SK-MEL-5 (cell line): Measurements from ENCODE around the gene SSBP3. TPM values are rescaled to one million over a fixed set of nuclear protein-coding genes. Genes with fewer than 3 reads are reported as not detected.

Experiments used
- DNase-seq: peaks from one replicate; pipeline ENCODE4 v3.0.0-alpha.2; 2016; ENCODE audit warnings: low read depth, low spot score
- in situ Hi-C: cut with HindIII; loops from 2 replicates; pipeline ENCODE4 v1.10.0; 2016; ENCODE audit warnings: low sequenced_read_pairs, high pct_unique_total_duplicates, low pct_unique_long_range_greater_than_20kb
- total RNA-seq: library from RNA; depleted of rRNA; stranded (reverse); fragments of >200 nt; shearing (Covaris generic); gene quantifications from 2 replicates; pipeline ENCODE4 v1.2.3, GENCODE V29; 2014

The SSBP3 gene
- total RNA-seq, 1 experiment from 2014 or later: 3.7 TPM

DNA sequence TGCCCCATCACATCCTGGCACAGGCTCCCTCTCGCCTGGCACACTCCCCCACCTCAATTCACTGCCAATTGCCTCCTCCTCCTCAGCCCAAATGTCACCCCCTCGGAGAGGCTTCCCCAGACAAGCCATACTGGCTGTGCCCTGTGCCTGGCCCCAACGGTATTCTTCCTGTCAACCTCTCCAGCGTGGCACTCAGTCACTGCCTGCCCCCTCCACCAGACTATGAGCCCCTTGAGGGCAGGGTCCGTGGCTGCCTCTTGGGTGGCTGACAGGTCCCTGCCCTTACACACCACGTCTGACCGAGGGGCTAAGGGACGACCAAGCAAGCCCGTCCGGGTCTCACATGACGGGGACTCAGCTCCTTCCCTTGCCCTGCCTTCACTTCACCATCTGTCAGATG is 131.3 kb downstream of the SSBP3 start:
- DNase-seq: no peak
- in situ Hi-C loops: no loop called here

- in situ Hi-C loops: no loop called here
- no peak for DNase-seq
These were observed 131.7 kb downstream of the SSBP3 start for GRCh38 chr1:54274448-54274847.

GRCh38 chr1:54273795-54274163 is 132.4 kb downstream of the SSBP3 start:
- peak; percentile 33 for DNase-seq
- in situ Hi-C loops: no loop called here

DNA sequence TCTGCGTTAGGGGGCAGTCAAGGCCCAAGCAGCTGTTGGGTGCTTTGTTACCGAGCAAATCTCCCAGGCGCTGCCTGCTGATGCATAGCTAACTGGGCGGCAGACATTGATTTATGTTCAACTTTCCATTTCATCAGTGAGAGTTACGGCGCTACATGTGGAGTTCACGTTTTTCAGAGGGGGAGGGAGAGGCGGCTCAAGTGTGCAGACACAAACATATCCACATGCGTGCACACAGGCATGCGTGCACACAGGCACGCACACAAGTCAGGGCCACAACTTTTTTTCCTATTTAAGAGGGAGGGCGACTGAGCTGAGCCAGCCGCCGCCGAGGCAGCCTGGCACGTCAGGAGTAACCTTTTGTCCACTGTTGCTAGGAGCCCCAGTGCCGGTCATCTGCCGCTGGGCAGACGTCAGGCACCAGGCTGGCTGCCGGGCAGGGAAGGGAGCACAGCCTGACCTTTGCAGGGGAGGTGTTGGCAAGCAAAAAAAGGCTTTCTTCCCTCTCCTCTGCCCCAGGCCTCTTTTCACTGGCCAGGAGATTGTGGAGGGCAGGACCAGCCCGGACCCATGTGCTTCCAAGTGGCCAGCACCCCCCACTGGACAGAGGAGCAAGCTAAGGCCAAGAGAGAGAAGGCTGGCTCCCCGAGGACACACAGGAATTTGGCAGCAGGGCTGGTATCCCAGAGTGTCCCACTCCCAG is 133.0 kb downstream of the SSBP3 start:
- in situ Hi-C loops: no loop called here
- DNase-seq: peak; percentile 90

DNA sequence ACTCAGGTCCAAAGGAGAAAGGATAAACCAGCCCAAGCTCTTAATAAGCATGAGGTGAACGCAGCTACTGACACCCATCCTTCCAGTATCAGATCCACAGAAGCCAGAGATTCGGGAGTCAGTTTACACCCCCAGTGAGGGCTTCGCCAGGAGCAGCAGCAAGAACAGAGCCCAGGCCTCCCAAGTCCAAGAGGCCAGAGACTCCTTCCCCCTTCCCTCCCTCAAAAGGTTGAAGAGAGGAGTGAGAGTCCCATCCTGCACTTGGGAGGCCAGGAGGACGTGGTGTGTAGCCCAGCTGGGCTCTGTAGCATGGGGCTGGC is 133.5 kb downstream of the SSBP3 start:
- no peak for DNase-seq
- in situ Hi-C loops: no loop called here

DNA sequence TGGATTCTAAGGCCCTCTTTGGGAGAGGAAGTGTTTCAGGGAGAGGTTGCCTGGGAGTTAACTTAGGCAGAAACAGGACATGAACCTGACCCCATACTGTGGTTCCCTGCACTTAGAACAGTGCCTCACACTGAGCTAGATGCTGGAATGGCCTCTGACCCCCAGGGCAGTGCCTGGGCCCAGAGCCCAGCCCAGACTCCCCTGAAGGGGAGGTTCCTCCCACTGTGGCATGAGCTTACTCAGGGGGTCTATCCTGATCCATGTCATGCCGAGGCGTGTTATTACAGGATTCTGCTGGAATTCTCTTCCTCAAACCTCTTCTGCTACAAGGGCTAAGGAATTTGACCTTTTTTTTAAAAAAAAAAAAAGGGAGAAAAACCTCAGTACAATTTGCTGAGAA is 134.1 kb downstream of the SSBP3 start:
- no peak for DNase-seq
- in situ Hi-C loops: no loop called here

GRCh38 chr1:54271341-54271740 is 134.9 kb downstream of the SSBP3 start:
- no peak for DNase-seq
- in situ Hi-C loops: no loop called here

DNA sequence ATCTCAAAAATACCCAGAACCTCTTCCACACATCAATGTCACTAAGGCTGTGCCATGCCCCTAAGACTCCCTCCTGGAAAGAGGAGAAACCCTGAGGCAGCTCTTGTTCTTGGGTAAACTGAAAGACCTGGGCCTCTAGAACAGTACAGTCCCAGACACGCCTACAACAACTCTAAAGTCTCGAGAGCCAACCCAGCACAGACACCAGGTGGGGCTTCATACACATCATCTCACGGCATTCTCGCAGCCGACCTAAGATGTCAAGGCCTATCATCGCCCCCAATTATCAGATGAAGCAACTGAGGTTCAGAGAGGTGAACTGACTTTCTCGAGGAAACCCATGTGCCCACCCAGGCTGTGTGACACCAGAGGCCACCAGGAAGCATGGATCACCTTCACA is 135.7 kb downstream of the SSBP3 start:
- DNase-seq: no peak
- in situ Hi-C loops: no loop called here

- in situ Hi-C loops: no loop called here
- no peak for DNase-seq
These were observed 137.4 kb downstream of the SSBP3 start for GRCh38 chr1:54268762-54269297.

GRCh38 chr1:54267815-54268761 is 138.1 kb downstream of the SSBP3 start:
- in situ Hi-C loops: no loop called here
- no peak for DNase-seq

DNA sequence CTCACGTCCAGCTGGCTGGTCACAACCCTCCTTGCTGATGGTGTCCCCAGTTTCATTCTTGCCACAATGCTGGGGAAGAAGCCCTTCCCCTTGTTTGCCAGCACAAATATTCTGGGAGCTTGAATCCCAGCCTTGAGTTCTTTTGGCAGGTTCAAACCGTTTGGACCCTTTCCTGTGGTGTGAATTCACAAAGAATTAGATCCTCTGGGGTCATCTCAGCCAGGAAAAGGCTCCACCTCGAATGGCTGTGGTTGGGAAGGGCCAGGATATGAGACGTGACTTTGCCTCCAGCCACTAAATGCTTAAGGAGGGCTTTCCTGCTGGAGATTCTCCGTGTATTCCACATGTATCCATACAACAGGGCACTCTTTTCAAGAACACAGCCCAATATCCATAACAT is 139.3 kb downstream of the SSBP3 start:
- no peak for DNase-seq
- in situ Hi-C loops: no loop called here

GRCh38 chr1:54266195-54266594 is 140.0 kb downstream of the SSBP3 start:
- DNase-seq: no peak
- in situ Hi-C loops: no loop called here

DNA sequence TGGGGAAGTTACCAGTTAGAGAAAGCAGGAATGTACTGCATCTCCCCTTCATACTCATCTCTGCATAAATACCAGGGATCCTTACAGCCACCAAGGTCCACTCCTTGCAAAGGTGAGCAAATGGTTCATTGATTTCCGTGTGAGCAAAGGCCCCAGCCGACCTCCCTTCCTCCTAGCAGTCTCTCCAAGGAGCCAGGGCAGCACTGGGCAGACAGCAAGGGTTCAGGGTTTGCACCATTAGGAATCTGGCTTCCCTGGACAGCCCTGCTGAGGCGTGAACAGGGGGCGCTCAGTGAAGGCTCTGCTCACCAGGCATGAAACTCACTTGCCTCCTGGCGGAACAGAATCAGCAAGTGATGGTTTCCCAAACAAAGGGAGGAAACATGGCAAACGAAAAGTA is 140.5 kb downstream of the SSBP3 start:
- in situ Hi-C loops: no loop called here
- no peak for DNase-seq

DNA sequence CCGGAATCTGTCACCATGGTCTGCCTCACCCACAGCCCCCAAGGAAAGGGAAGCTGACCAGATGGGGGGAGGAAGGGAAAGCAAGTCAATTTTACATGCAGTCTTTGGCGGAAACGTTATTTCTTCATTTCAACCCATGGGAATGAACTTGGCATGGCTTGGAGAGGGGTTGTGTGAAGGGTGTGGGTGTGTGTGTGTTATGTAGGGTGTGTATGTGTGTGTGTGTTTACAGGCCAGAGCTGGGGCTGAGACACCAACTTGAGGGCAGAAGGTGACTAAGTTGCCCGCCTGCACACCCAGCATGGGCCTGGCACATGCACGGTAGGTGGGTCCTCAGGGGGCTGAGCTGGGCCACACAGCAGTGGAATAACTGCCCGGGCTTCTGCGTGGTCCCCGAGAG is 141.1 kb downstream of the SSBP3 start:
- no peak for DNase-seq
- in situ Hi-C loops: no loop called here

DNA sequence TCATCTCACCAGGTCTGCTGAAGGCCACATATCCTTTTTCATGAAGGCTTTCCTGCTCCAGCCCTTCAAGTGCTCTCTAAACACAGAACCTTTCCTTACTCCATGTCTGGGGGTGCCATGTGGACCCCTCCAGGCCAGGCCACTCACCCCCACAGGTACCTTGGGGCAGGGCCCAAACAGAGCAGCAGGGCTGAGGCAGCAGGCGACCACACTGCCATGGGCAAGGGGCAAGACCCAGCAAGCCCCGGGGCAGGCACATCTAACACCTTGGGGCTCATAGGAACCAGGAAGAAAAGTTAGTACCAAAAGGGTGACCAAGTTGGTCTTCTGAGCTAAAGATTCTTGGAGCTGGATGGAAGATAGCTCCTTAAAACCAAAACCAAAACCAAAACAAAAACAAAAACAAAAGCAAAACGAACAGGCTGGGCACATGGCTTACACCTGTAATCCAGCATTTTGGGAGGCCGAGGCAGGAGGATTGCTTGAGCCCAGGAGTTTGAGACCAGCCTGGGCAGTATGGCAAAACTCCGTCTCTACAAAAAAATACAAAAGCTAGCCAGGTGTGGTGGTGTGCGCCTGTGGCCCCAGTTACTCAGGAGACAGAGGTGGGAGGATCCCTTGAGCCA is 142.5 kb downstream of the SSBP3 start:
- in situ Hi-C loops: no loop called here
- DNase-seq: no peak

DNA sequence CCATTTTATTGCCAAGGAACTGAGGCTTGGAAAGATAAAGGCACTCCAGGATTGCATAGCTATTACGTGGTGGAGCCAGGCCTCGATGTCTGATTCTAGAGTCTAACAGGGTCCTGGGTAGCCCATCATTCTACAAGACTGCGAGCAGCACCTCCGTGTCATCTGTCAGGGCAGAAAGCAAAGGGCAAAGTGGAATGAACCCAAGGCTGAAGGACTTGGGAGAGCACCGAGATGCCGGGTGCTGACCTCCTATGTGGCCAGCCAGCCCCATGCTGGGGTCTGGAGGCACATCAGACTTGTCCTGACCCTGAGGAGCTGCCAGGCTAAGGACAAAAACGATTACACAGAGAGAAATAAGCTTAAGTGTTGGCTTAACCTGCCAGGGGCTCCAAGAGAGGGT is 143.9 kb downstream of the SSBP3 start:
- no peak for DNase-seq
- in situ Hi-C loops: no loop called here

GRCh38 chr1:54260810-54261209 is 145.4 kb downstream of the SSBP3 start:
- in situ Hi-C loops: no loop called here
- no peak for DNase-seq

DNA sequence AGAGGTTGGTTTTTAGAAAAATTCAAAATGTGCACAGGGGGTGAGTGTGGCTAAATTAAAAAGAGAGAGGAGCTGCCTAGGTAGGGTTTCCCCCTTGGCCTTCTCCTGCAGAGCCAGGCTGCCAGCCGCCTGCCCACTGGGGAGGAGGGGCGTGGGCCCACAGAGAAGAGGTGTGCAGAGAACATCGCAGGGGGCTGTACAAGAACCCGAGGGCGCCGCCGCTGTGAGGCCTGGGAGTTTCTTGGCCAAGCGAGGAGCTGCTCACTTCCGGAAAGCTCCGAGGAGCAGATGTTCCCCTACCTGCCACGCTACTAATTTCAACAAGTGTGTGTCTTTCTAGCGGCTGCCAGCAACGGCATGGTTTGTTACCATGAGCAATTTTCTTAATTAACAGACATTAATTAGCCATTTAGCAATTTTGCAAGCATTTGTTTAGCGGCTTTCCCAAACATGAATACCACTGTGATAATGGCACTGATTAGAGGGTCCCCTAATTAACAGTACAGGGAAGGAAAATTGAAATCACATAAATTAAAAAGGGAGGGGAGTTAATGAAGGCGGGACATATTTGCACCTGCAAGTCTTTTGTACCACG is 146.6 kb downstream of the SSBP3 start:
- no peak for DNase-seq
- in situ Hi-C loops: no loop called here
